GM19351 (cell line): Measurements from ENCODE around the gene ECI2.

ENCODE experiments used
- ATAC-seq: cut with Tn5 transposase; IDR thresholded peaks from one replicate; pipeline ENCODE4 v1.9.1; 2021; ENCODE audit warnings: mild to moderate bottlenecking, moderate library complexity; ENCODE audit not compliant: unreplicated experiment

Gene ECI2

GRCh38 chr6:4134841-4135664 lies at the start of gene ECI2:
ECI2 (minus strand) TSS chr6:4135575; CDS start chr6:4135560, 15 bp downstream.
- ATAC-seq, result peak; percentile 50

GRCh38 chr6:4180652-4181255 lies 45.4 kb upstream of the ECI2 start:
- no peak for ATAC-seq

- ATAC-seq, result no peak
Observed at GRCh38 chr6:4179960-4180651, 44.7 kb upstream of the ECI2 start.

GRCh38 chr6:4178737-4179333 lies 43.5 kb upstream of the ECI2 start:
- no peak for ATAC-seq

GRCh38 chr6:4176907-4177306 lies 41.5 kb upstream of the ECI2 start:
- no peak for ATAC-seq

GRCh38 chr6:4174042-4174441 lies 38.7 kb upstream of the ECI2 start:
- no peak for ATAC-seq

GRCh38 chr6:4172368-4172767 lies 37.0 kb upstream of the ECI2 start:
- no peak for ATAC-seq

- no peak for ATAC-seq
Observed at GRCh38 chr6:4170297-4170696, 34.9 kb upstream of the ECI2 start.

GRCh38 chr6:4169028-4169789 lies 33.8 kb upstream of the ECI2 start:
- ATAC-seq, result no peak

GRCh38 chr6:4167833-4168232 lies 32.5 kb upstream of the ECI2 start:
- ATAC-seq, result no peak

GRCh38 chr6:4167123-4167522 lies 31.7 kb upstream of the ECI2 start:
- ATAC-seq, result no peak

- ATAC-seq, result no peak
Observed at GRCh38 chr6:4164456-4164855, 29.1 kb upstream of the ECI2 start.

- ATAC-seq, result no peak
Observed at GRCh38 chr6:4164117-4164442, 28.7 kb upstream of the ECI2 start.

GRCh38 chr6:4163408-4164116 lies 28.2 kb upstream of the ECI2 start:
- ATAC-seq, result no peak

GRCh38 chr6:4162370-4162769 lies 27.0 kb upstream of the ECI2 start:
- no peak for ATAC-seq

GRCh38 chr6:4159491-4159890 lies 24.1 kb upstream of the ECI2 start:
- no peak for ATAC-seq

GRCh38 chr6:4157506-4157905 lies 22.1 kb upstream of the ECI2 start:
- ATAC-seq, result no peak

- peak; percentile 74 for ATAC-seq
Observed at GRCh38 chr6:4155848-4156466, 20.6 kb upstream of the ECI2 start.

- ATAC-seq, result peak; percentile 71
Observed at GRCh38 chr6:4153514-4153985, 18.2 kb upstream of the ECI2 start.

GRCh38 chr6:4145083-4145482 lies 9.7 kb upstream of the ECI2 start:
- ATAC-seq, result no peak
